Activated B cell treated with CpG ODN at 0.5 μM for 24 hours (primary cell): Measurements from ENCODE around the gene LAMA1. TPM values are rescaled to one million over a fixed set of nuclear protein-coding genes. Genes with fewer than 3 reads are reported as not detected.
"Not testable (repeated sequence)": the region's sequence is repeated elsewhere in the genome, so short reads cannot be mapped to it uniquely, and the experiment has no call there.

Experiments
- ATAC-seq: fragments of 200-7000 bp; cut with Tn5 transposase; one replicate; pipeline ENCODE4 v1.10.0; 2021; ENCODE audit warnings: low read depth, mild to moderate bottlenecking, moderate library complexity
- CTCF ChIA-PET: fragments of 350-600 bp; sonication (Branson Sonifier 250); formaldehyde crosslinking; loops from one replicate; lab custom pipeline; 2021; ENCODE audit warnings: antibody characterized with exemption; lab: Charles Lee
- POLR2A ChIA-PET: fragments of 350-600 bp; sonication (Branson Sonifier 250); formaldehyde crosslinking; loops from one replicate; lab custom pipeline; 2021; ENCODE audit warnings: antibody characterized with exemption; lab: Charles Lee
- DNase-seq: peaks from one replicate; pipeline ENCODE4 v3.0.0; 2022
- H3K27ac Mint-ChIP-seq: one replicate; pipeline ENCODE4 v1.8.0; 2020; ENCODE audit warnings: mixed read lengths
- H3K27me3 Mint-ChIP-seq: one replicate; pipeline ENCODE4 v1.8.0; 2021; ENCODE audit warnings: mixed read lengths
- H3K36me3 Mint-ChIP-seq: one replicate; pipeline ENCODE4 v1.8.0; 2021; ENCODE audit warnings: low read depth, mixed read lengths
- H3K4me1 Mint-ChIP-seq: one replicate; pipeline ENCODE4 v1.8.0; 2021; ENCODE audit warnings: mixed read lengths
- H3K4me3 Mint-ChIP-seq: one replicate; pipeline ENCODE4 v1.8.0; 2020; ENCODE audit warnings: mild to moderate bottlenecking, mixed read lengths
- H3K9me3 Mint-ChIP-seq: one replicate; pipeline ENCODE4 v1.8.0; 2020; ENCODE audit warnings: mixed read lengths
- intact Hi-C: fragments of 100-400 bp; cut with micrococcal nuclease; formaldehyde crosslinking; loops from one replicate; pipeline ENCODE4 v1.15.1; 2024
- total RNA-seq: library from RNA; stranded (reverse); gene quantifications from 2 replicates; pipeline ENCODE4 v1.2.3, GENCODE V29; 2022
- TF ChIP-seq, protein P1 (sequence below): fragments of 200-600 bp; IDR thresholded peaks from one replicate; pipeline ENCODE4 v1.8.0; 2022; ENCODE audit warnings: antibody characterized with exemption, mild to moderate bottlenecking

The LAMA1 gene
- total RNA-seq, 1 donor from 2014 or later = not detected

DNA sequence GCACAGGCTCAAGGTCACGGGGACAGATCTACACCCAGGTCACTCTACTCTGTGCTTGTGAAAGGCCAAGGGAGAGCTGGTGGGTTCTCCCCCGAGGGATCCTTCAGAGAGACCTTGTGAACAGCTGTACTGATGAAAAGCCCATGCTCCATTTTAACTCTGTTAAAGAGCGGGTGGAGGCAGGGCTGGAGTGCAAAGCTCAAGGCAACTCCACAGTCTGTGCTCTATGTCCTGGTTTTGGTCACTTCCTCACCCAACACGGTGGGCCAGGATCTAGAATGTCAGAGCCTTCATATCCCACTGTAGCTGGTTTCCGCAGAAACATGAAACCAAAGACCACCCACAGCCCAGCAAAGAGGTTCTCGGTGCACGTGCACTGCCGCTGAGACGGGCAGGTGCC, 177.1 kb downstream of the LAMA1 start:
- Mint-ChIP-seq H3K9me3 (no peaks in the 10 kb centered on the region), H3K27ac (no peak overlapping the region), H3K4me1 (no peaks in the 10 kb centered on the region), H3K36me3 (no peaks in the 10 kb centered on the region), H3K27me3 (peaks cover 2% of the 10 kb centered on the region), H3K4me3 (no peak overlapping the region)
- DNase-seq (no peak), ATAC-seq (no peak)
- TF ChIP-seq, protein P1, sequence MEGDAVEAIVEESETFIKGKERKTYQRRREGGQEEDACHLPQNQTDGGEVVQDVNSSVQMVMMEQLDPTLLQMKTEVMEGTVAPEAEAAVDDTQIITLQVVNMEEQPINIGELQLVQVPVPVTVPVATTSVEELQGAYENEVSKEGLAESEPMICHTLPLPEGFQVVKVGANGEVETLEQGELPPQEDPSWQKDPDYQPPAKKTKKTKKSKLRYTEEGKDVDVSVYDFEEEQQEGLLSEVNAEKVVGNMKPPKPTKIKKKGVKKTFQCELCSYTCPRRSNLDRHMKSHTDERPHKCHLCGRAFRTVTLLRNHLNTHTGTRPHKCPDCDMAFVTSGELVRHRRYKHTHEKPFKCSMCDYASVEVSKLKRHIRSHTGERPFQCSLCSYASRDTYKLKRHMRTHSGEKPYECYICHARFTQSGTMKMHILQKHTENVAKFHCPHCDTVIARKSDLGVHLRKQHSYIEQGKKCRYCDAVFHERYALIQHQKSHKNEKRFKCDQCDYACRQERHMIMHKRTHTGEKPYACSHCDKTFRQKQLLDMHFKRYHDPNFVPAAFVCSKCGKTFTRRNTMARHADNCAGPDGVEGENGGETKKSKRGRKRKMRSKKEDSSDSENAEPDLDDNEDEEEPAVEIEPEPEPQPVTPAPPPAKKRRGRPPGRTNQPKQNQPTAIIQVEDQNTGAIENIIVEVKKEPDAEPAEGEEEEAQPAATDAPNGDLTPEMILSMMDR = no peak
- intact Hi-C loops = no loop called here
- POLR2A ChIA-PET = no interaction called here
- CTCF ChIA-PET = no interaction called here

DNA sequence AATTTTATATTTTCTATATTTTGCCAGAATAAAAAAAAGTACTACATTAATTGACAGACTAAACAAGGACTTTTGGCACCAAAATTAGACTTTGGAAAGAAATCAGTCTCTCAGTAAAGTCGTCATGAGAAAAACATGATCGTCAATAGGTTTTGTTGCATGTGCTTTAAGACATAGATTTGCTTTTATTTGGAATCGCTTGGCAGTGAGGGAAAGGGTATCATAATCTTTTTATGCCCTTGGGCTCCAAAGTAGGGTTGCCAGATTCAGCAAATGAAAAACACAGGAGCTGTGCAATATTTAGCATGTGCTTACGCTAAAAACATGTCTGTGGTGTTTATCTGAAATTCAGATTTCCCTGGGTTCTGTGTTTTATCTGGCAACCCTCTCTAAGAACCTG, 177.6 kb downstream of the LAMA1 start:
- Mint-ChIP-seq H3K4me3 (no peak overlapping the region), H3K36me3 (no peaks in the 10 kb centered on the region), H3K27me3 (peaks cover 2% of the 10 kb centered on the region), H3K4me1 (no peaks in the 10 kb centered on the region), H3K9me3 (no peaks in the 10 kb centered on the region), H3K27ac (no peak overlapping the region)
- DNase-seq = no peak
- CTCF ChIA-PET = no interaction called here
- intact Hi-C loops = no loop called here
- no peak for ATAC-seq
- POLR2A ChIA-PET = no interaction called here
- TF ChIP-seq, protein P1 = no peak

DNA sequence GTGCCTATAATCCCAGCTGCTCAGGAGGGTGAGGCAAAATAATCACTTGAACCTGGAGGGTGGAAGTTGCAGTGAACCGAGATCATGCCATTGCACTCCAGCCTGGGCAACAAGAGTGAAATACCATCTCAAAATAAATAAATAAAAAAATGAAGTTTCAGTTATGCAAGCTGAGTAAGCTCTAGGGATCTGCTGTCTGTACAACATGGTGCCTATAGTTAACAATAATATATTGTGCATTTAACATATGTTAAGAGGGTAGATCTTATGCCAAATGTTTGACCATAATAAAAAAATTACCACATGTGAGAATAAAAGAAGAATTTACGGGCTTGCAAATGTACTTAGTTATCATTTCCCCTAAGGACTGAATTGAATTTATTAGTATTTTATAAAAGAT, 179.2 kb downstream of the LAMA1 start:
- H3K27me3 Mint-ChIP-seq, POLR2A ChIA-PET, H3K9me3 Mint-ChIP-seq, ATAC-seq, H3K4me1 Mint-ChIP-seq, CTCF ChIA-PET, H3K36me3 Mint-ChIP-seq, H3K27ac Mint-ChIP-seq, H3K4me3 Mint-ChIP-seq, DNase-seq, intact Hi-C loops: not testable (repeated sequence)

DNA sequence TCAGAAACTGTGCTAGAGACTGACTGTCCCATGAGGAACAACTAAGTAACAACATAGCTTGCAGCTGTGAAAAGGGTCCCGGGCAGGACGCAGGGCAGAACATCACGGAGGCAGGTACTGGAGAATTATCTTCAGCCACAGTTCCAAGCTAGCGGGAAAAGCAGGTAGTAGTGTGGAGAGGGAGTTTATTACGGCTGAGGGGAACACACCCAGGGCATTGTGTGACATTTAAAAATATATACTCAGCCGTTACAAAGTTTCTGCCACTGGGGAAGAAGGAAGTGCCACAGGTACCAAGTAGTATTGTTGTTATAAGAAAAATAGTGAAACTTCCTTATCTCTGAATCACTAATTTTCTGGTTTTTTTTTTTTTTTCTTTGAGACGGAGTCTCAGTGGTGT, 179.6 kb downstream of the LAMA1 start:
- no peaks in the 10 kb centered on the region for H3K4me1 Mint-ChIP-seq
- ChIA-PET POLR2A (no interaction called here), CTCF (no interaction called here)
- DNase-seq (no peak), ATAC-seq (no peak)
- no peaks in the 10 kb centered on the region for H3K36me3 Mint-ChIP-seq
- no peaks in the 10 kb centered on the region for H3K9me3 Mint-ChIP-seq
- intact Hi-C loops = no loop called here
- H3K27ac Mint-ChIP-seq = no peak overlapping the region
- H3K4me3 Mint-ChIP-seq = no peak overlapping the region
- TF ChIP-seq, protein P1 = no peak
- peaks cover 2% of the 10 kb centered on the region for H3K27me3 Mint-ChIP-seq

DNA sequence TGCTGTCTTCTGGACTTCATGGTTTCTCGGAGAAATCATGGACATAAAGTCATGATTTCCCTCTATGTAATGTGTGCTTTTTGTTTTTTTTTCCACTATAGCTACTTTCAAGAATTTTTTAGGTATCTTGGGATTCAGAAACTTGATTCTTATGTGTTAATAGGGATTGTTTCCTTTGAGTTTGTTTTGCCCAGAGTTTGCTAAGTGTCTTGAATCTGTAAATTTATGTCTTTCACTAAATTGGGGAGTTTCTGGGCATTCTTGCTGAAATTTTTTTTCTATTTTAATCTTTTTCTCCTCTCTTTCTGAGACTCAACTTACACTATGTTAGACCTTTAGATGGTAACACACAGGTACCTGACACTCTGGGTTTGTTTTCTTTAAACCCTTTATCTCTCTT, 182.7 kb downstream of the LAMA1 start:
- DNase-seq (no peak), ATAC-seq (no peak)
- Mint-ChIP-seq H3K4me1 (no peaks in the 10 kb centered on the region), H3K27ac (no peak overlapping the region), H3K9me3 (no peaks in the 10 kb centered on the region), H3K27me3 (peaks cover 2% of the 10 kb centered on the region), H3K36me3 (no peaks in the 10 kb centered on the region), H3K4me3 (no peak overlapping the region)
- intact Hi-C loops = no loop called here
- ChIA-PET CTCF (no interaction called here), POLR2A (no interaction called here)
- TF ChIP-seq, protein P1 = no peak

DNA sequence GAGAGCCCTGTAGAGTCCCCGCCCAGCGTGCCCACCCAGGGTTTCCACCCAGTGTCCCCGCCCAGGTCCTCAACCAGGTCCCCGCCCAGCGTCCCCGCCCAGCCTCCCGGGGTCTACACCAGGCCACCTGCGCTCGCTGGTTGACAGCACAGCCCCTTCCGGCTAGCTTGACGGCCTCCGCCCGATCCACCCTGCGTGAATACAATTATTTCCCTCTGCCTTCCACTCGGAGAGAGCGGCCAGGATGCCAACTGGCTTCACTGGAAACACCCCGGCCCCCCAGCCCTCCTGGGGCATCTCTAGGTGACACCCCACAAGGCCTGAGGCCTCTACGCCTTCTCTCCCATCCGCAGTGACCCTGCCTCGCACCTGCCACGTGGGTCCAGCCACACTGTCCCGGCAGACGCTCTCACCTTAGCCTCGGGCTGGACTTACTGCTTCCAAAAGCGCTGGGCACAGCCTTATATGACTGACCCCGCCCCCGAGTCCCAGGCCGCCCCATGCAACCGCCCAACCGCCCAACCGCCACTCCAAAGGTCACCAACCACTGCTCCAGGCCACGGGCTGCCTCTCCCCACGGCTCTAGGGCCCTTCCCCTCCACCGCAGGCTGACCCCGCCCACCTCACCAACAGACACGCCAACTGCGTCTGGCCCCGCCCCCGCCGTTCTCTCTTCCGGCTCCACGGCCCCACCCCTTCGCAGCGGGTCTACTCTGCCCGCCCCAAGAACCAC, 188.1 kb downstream of the LAMA1 start:
- POLR2A ChIA-PET = no interaction called here
- TF ChIP-seq, protein P1 = no peak
- no peak overlapping the region for H3K4me3 Mint-ChIP-seq
- H3K36me3 Mint-ChIP-seq = no peaks in the 10 kb centered on the region
- intact Hi-C loops = no loop called here
- H3K9me3 Mint-ChIP-seq = no peaks in the 10 kb centered on the region
- CTCF ChIA-PET = no interaction called here
- no peak for ATAC-seq
- DNase-seq = no peak
- H3K27ac Mint-ChIP-seq = no peak overlapping the region
- no peaks in the 10 kb centered on the region for H3K27me3 Mint-ChIP-seq
- H3K4me1 Mint-ChIP-seq = no peaks in the 10 kb centered on the region
